Measurements from ENCODE around the gene SULT2B1. TPM values are rescaled to one million over a fixed set of nuclear protein-coding genes. Genes with fewer than 3 reads are reported as not detected.
"Not testable (repeated sequence)": the region's sequence is repeated elsewhere in the genome, so short reads cannot be mapped to it uniquely, and the experiment has no call there.

Gene SULT2B1
- 16.2 TPM for total RNA-seq

DNA sequence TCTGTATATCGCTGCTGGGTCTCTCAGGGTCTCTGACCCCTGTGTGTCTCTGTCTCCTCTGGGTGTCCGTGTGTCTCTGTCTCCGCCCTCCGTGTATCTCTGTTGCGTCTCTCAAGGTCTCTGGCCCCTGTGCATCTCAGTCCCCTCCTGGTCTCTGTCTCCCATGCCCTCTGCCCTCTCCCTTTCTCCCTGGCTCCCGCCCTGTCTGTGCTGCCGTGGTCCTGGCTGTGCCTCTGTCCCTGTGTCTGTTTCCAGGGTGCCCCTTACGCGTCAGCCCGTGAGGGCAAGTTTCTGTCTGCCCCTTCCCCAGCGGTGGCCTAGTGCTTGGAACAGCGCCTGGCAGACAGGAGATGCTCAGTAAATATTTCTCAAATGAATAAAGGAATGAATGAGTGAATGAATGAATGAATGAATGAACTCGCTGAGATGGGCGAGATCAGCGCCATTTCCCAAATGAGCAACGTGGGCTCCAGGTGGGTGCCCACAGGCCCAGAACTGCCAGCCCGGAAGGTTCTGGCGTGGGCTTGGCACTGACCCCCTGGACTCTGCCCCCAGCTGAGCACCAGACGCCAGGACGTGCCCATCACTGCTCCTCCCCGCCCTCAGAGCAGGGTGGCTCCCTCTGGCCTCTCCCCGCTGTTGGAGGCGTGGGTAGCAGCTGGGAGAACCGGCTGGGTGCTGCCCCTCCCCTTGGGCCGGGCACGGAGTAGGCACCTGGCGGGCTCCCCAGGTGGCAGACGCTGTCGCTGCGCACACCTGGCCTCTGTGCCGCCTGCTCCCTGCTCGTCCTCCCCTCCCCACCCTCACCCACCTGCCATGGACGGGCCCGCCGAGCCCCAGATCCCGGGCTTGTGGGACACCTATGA is at the start of gene SULT2B1:
Gene SULT2B1, plus strand, starts transcription at position 736 of the 866 bp plus-strand sequence. Its CDS starts 81 bp downstream, at position 817.
- no peak for DNase-seq

DNA sequence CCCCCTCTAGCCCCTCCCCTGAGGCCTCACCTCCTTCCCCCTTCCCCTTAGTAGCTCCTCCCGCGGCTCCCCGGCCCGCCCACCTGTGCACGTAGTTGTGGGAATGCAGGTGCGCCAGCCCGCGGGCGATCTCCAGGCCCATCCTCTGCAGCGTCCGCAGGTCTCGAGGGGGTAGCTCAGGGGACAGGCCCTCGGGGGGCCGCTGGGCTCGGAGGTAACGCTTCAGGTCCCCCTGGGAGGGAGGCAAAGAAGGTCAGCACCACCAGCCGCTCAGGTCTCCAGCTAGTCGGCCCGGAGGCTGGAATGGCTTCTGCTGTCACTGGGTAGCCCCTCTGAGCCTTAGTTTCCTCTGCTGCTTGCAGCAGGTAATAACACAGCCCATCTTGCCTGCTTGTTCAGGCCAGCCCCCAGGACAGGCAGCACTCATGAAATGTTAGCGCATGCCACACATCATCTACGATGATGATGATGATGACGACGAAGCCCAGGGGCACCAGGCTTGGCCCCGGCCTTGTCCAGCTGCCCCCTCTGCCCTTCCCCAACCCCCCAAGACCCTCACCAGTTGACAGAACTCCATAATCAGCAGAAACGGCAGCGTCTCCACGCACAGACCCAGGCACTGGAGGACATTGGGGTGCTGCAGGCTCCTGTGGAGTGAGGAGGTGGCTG is 49.5 kb upstream of the SULT2B1 start:
- no peak for DNase-seq

DNA sequence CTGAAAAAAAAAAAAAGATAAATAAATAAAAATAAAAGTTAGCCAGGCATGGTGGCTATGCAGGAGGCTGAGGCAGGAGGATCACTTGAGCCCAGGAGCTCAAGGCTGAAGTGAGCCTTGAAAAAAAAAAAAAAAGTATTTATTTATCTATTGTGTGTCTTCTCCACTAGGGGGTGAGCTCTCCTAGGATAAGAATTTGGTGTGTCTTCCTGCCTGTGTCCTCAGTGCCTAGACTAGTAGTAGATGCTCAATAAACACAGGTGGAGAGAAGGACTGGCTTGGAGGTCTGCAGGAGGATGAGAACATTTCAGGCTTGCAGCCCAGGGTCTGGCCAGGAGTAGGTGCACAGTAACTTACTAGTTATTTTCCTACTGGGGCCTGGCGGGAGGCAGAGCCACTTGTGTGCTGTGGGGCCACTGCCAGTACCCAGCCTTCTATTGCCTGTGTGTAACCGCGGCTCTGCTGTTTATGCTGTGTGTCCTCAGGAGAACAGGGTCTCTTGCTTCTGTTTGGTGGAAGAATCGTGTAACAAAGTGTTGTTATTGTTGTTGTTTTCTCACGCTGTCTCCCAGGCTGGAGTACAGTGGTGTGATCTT is 45.7 kb upstream of the SULT2B1 start:
- no peak for DNase-seq

DNA sequence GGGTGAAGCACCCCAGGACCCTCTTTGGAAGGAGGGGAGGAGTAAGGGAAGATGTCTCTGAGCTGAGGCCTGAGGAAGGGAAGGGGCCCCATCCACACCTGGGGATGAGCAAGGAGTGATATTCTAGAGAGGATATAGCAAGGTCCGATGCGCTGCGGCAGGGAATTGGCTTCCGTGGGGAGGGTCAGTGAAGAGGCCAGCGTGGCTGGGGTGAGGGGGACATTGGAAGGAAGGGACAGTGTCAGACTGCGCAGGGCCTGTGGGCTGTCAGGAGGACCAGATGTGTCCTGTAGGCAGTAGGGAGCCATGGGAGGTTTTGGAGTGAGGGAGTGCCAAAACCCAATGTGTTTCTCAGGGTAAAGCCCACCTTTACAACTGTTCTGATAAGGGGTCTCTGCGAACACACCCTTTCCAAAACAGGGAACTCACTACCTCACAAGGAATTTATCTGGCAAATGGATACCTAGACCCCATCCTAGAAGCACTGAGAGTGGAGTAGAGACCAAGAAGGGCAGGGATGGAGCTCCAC is 44.0 kb upstream of the SULT2B1 start:
- DNase-seq: no peak

DNA sequence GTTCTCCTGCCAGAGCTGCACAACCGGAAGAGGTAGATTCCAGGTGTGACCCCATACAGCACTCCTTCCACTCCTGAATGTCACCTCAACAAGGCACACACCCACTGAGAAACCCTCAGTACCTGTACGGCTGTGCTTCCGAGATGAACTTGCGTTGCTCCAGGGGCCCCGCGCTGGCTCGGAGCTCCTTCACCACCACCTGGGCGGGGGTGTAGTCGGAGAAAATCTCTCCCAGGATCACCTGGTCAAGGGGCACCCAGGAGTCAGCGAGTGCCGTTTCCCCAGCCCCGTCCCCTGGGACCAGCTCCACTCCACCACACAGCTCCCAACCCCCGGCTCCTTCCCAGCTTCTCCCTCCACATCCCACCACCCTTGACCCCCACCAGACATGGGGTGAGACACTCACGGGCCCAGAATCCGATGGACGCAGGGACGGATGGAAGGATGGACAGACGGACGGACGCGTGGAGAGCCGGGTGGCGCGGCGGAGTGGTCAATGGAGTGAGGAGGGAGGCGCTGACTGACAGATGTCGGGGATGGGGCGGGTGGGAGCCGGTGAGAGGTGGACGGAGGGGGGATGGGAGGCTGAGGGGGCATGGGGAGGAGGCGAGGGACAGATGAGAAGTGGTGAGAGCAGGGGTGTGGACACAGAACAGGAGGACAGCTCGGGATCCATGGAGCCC is 43.1 kb upstream of the SULT2B1 start:
- no peak for DNase-seq

DNA sequence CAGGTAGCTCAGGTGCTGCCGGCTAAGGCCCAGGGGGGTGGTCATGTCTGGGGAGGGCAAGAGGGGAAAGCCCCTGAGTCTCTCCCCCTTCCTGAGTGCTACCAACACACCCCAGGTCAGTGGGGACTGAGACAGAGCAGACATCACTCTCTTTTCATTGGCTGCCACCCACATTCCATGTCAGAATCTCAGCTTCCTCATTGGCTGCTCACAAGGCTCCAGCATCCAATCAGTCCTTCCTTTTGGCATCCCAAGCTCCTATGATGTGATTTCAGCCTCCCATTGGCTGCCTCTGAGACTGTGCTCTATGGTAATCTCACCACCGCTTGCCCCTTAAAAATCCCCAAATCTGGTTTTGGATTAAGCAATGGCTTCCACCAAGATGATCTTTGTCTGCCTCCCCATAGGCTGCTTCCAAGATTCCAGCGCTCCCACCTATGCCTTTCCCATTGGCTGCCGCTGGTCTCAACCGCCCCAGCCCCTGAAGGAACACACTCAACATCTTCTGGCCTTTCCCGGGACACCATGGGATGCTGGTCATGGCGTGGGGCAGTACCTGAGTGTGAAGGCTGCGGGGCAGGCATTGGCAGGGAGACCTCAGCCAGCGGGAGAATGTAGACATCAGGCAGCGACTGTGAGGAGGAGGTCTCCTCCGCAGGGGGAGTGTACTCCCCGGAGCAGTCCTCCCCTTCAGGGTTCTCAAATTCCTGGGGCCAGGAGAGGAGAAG is 42.3 kb upstream of the SULT2B1 start:
- no peak for DNase-seq

DNA sequence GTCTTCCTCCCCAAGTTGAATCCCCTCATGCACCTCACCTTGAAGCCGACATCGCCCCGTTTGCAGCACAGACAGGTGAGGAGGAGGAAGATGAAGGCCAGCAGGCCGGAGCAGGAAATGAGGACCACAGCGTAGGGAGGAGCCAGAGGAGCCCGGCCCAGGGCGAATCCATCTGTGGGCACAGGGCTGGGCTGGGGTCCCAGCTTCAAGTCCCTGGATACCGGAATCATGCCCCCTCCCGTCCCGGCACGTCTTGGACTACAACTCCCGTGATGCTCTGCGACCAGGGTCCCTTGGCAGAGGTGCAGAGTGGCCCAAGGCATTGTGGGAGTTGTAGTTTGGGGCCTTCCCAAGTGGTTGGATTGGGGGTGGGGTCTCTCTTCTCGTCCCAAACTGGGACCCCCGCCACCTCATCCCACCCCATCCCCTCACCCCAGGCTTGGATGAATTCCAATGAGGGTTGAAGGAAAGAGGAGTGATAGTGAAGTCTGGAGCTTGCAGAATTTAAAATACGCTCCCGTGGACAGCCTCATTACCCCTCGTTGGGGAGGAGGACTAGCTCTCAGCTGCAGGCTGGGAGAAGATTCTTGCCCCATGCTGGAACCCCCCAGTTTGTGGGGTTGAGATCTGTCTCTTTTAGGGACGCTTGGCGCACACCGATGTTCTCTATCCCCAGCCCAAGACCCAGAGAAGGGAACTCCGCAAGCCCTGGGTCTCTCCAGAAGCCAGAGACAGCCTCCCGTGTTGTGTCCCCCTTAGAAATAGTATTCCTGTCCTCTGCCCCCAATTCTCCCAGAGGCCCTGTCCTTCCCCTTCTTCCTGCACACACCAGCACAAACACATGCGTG is 41.3 kb upstream of the SULT2B1 start:
- DNase-seq: no peak

DNA sequence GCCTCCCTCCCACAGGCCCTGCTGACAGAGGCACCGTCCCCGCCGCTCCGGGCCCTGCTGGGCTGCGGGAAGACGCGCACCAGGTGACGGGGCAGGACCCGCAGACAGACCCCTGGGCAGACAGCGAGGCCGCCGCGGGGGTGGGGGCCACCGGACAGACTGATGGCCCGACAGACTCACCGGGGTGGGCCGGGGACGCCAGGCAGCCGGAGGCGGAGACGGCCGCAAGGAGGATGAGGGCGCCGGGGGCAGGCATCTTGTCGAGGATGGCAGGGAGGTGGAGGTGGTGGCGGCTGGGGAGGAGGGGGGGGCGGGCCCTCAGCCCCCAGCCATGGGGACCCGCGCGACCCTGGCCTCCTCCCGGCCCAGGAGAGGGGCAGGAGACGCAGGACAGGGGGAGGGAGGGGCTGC is 40.6 kb upstream of the SULT2B1 start:
- DNase-seq: no peak

DNA sequence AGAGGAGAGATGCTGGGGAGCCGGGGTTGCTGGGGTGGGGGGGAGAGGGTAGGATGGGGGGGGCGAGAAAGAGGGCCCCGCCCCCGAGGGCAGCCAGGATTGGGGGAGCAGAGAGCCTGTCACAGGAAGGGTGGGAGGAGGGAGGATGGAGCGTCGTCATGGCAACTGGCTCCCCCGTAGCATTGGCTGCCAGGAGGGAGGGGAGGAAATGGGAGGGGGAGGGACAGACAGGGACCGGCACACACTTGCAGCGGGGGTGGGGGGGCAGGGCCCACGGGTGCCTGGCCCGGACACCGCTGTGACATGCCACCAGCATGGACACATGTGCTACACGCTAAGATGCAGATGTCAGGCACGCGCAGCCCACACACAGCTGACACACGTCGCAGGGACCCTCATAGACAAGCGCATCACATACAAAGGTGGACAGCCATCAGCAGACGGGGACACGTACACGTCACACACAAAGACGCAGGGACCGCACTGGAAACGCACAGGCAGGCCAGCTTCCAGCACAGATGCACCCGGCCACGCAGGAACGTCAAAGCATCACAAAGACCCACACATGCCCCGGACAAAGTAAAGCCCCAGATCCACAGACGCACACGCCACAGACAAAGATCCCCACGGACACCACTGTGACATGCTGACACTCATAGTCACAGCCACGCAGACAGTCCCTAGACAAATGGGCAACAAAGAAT is 40.0 kb upstream of the SULT2B1 start, which contains the start of gene LMTK3:
Gene LMTK3, minus strand, starts transcription at position 36 of the 704 bp plus-strand sequence. CDS start 259 bp downstream, outside the sequence.
- no peak for DNase-seq

DNA sequence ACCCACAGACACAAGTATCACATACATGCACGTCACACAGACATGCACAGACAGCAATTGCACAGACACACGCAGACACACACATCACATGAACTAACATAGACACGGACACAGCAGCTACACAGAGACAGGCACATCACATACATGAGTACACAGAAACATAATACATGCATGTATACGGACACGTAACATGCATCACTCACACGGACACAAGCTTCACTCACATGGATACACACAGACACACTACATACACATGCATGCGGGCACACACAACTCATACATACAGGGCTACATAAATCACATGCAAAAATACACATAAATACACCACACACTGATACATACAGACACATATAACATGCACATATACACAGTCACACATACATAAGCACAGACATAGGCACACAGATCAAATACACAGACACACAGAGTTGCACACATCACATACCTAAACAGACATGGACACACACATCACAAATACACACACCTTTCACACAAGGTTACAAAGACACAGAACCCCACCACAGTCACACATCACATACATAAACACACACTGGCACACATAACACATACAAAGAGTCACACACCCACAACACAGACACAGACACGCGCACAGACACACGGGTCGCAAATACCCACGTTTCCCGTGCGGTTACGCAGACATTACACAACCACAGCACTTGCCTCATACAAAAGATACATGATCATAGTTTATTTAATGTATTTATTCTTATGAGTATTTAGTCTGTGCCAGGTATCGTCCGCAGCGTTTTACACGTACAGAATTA is 39.3 kb upstream of the SULT2B1 start:
- DNase-seq: no peak

DNA sequence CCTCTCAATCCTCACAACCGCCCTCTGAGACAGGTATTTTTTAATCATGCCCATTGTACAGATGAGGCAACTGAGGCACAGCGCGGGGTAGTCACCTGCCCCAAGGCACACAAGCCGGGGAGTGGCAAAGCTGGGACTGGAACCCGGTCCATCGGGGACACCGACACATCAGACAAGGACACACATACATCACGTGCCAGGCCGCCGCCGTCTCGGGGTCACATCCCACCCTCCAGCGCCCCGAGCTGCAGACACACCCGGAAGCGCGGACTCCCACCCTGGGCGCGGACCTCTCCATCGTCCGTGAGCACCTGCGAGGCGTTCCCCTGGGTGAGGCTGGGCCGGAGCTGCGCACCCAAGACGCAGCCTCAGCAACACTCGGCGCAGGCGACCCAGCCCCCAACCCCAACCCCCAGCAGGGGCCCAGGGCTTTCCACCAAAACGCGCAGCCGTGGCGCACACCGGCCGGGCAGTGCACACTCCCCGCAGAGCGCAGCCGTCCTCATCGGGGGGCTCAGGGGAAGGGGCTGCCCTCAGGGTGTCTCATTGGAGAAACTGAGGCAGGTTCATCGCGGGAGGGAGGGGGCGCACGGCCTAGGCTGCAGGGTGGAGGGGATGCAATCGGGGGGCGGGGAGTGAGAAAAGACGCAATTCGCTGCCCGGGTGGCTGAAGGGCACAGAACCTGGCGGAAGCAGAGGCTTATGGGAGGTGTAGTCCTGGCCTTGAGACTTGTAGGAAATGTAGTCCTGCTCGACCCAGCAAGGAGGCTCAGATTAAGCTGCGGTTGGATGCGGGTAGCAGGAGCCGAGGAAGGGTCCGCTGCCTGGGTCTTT is 38.5 kb upstream of the SULT2B1 start:
- no peak for DNase-seq

DNA sequence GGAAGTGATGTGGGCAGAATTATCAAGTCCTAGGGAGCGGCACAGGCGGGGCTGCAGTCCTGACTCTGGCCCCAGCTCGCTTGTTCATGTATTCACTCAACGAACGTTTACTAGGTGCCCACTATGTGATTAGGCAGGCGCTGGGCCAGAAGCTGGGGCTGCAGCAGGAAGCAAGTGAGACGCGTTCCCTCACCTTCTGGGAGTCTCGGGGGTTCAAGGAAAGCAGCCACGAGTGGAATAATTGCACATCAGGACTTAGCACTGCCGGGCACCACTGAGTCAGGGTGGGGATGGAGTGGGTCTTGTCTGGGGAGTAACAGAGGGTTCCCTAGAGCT is 37.9 kb upstream of the SULT2B1 start:
- no peak for DNase-seq

DNA sequence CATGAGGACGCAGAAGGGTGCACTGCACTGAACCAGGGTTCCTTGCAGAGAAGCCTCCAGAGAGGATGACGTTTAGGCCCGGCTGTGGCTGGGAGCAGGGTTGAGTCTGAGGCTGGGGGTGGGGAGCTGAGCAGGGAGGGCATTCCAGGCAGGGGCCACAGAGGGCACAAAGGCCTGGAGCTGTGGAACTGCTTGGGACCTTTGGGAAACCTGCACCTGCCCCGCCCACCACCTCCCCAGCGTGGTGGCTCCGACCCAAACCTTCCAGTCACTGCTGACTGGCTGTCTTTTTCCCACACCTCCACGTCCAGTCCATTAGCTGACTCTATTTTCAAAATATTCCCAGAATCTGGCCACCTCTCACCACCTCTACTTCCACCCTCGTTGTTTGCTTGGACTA is 35.4 kb upstream of the SULT2B1 start:
- no peak for DNase-seq

DNA sequence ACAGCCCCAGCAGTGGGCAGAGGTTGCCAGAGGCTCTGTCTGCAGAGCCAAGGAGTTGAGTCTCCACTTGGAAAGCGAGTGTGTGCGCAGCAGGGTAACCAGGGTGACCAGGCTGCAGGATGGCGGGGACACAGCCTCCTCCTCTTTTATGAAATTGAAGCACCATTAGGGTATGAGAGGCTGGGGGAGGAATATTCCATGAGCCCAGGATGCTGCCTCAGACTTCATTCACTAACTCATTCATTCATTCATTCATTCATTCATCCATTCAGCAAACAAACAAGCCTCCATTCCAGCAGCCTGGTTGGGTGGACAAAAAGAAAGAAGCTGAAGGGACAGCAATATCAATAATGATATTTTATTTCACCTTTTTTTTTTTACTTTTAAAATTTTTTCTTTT is 33.8 kb upstream of the SULT2B1 start:
- DNase-seq: no peak

DNA sequence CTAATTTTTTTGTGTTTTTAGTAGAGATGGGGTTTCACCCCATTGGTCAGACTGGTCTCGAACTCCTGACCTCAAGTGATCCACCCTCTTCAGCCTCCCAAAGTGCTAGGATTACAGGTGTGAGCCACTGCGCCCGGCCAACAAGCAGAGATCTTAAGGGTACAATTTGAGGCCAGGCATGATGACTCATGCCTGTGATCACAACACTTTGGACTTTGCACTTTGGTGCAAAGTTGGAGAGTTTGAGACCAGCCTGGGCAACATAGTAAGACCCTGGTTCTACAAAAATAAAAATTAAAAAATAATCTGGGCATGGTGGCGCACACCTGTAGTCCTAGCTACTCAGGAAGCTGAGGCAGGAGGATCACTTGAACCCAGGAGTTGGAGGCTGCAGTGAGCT is 32.5 kb upstream of the SULT2B1 start:
- not testable (repeated sequence) for DNase-seq

DNA sequence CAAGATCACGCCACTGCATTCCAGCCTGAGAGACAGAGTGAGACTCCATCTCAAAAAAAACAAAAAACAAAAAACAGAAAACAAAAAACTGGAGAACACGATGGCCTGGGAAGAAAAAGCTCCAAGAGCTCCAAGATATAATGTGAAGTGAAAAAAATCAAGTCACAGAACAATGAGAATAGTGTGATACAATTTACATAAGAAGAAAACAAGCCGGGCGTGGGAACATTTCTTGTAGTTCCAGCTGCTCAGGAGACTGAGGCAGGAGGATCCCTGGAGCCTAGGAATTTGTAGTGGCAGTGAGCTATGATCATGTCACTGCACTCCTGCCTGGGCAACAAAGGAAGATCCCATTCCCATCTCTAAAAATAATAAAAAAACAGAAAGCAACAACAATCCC is 31.8 kb upstream of the SULT2B1 start:
- no peak for DNase-seq

DNA sequence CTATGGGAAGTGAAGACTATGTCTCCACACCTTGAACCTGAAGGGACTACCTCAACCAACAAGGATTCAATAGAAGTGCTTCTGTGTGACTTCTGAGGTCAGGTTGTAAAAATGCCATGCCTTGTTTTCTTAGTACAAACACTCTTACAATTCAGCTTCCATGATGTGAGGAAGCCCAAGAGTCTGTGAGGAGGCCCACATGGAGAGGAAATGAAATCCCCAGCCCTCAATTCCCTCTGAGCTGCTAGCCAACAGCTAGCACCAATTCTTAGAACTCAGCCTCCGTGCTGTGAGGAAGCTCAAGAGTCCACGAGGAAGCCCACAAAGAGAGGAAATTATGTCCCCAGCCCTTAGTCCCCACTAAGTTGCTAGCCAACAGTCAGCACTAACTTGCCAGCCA is 27.8 kb upstream of the SULT2B1 start:
- DNase-seq: no peak

DNA sequence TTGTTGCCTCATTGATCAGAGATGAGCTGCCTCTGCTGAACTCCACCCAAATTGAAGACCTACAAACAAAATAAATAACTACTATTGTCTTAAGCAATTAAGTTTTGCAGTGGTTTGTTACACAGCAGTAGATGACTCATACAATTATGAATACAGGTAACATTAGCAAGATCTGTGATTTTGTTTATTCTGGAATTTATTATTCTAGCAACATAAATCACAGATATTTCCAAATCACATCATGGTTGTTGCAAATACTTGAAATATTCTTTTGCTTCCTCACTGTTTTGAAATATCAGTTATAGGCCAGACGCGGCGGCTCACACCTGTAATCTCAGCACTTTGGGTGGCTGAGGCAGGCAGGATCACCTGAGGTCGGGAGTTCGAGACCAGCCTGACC is 27.2 kb upstream of the SULT2B1 start:
- DNase-seq: no peak
